NAMALWA (cell line): ENCODE results near the gene STAG1.
A peak's percentile ranks its signal among the peaks of the same experiment; 100 is the strongest.
"Not testable (repeated sequence)": the region's sequence is repeated elsewhere in the genome, so short reads cannot be mapped to it uniquely, and the experiment has no call there.

Source experiments
- DNase-seq: peaks from one replicate; pipeline ENCODE4 v3.0.0-alpha.2; 2015; ENCODE audit warnings: low spot score

STAG1 gene

DNA sequence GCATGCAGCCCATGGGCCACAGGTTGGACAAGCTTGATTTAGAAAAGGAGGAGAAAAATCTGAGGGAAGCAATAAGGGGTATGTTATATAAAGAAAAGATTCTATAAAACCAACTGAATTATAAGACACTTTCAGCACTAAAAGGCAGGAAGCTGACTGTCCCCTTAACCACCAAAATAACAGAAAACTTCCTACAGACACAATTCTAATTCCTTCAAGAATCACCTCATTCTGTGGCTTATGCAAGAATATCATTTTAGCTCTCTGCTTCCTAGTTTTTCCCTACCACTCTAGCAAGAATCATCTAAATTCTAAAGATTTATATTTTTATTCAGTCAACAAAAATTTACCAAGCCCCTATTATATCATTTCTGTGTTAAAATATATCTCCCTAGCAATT, 6.3 kb downstream of the STAG1 start:
- DNase-seq, result no peak

DNA sequence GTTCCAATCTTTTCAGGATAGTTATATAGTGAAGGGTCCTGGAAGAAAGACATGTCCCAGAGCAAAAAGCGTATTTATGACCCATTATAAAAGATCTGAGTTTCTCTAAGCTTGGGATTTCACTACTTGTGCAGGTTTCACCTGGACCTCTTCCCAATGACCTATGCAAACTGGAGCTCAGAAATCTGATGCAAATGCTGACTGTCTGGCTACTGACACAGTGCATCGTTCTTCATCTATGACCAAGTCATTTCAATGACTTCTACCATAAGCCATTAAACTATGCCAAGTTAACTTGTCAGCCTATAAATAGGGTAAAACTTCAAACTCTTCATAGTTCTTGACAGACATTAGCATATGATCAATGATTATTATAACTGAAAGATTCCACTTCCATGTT, 11.1 kb downstream of the STAG1 start:
- DNase-seq, result no peak

DNA sequence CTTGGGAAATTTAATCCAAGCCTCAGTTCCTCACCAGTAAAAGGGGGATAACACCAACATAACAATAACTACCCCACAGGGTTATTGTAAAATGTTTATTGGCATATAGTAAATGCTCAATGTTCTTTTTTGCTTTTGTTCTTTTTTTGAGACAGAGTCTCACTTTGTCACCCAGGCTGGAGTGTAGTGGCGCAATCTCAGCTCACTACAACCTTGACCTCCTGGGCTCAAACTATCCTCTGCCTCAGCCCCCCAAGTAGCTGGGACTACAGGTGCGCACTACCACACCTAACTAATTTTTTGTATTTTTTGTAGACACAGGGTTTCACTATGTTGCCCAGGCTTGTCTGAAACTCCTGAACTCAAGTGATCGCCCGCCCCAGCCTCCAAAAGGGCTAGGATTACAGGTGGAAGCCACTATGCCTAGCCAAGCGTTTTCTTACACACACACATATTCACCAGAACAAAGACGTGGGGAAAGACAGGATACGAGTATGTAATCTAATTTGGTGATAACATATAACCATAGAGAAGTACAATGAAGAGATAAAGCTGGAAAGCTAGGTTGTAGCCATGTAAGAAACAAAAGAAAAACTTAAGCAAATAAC, 11.7 kb downstream of the STAG1 start:
- no peak for DNase-seq

DNA sequence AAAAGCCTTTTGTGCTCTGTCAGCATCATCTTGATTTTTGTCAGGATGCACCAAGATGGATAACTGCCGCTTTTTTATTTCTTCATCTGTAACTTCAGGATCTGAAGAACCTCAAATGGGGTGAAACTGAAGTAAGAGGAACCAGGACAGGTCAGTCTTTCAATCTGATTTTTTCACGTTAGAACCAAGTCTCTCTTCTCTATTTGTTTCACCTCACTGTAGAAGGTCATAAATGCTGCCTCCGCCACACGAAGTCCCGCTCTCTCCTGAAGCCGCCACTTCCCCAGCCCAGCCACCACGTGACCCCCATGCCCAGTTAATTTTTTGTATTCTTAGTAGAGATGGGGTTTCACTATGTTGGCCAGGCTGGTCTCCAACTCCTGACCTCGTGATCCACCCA, 15.2 kb downstream of the STAG1 start:
- not testable (repeated sequence) for DNase-seq

DNA sequence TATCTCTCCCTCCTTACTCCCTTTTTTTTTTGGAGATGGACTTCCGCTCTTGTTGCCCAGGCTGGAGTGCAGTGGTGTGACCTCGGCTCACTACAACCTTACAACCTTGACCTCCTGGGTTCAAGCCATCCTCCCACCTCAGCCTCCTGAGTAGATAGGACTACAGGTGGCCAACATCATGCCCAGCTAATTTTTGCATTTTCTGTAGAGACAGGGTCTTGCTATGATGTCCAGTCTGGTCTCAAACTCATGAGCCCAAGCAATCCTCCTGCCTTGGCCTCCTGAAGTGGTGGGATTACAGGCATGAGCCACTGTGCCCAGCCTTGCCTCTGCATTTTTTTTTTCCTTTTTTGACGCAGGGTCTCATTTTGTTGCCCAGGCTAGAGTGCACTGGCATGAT, 17.1 kb downstream of the STAG1 start:
- DNase-seq, result no peak

DNA sequence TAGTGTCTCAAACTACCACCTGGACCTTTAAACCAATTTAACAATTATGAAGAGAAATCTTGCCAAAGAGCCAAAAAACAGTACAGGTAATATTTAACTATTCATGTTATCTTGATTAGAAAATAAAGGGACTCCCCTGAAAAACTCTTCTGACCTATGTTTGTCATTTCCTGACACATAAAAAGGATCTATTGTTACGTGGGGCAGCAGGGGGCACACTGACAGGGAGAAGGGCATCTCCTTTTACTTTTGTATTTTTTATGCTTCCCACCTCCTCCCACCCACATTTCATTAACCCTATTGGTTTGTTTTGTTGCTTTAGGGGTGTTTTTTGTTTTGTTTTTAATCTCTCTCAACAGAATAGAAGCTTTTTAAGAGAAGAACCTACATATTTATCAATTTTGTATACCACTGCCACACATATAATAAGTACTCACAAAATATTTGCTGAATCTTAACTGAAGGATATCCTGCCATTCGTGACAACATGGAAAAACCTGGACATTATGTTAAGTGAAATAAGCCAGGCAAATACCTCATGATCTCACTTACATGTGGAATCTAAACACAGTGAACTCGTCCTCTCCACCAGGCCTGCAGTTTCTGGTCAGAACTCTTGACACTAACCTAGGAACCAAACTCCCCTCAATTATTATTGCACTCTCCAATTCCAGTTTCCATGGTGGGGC, 17.7 kb downstream of the STAG1 start:
- DNase-seq, result peak; percentile 32

DNA sequence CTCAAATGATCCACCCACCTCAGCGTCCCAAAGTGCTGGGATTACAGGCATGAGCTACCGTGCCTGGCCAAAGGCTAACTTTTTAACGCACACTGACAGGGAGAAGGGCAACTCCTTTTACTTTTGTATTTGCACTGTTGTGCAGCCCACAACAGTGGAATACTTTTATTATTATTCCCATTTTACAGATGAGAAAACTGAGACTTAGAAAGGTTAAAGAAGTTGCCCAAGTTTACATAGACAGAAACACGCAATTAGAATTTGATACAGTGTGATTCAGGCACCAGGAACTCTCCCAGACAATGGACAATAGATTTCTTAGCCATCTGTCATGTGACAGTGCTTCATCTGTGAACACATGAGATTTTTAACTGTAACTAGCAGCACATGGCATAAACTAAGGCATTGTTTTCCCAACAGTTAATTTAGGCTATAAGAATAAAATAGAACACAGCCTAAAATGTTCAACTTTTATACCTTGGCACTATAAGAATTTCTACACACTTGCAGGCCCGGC, 18.8 kb downstream of the STAG1 start:
- DNase-seq, result no peak

DNA sequence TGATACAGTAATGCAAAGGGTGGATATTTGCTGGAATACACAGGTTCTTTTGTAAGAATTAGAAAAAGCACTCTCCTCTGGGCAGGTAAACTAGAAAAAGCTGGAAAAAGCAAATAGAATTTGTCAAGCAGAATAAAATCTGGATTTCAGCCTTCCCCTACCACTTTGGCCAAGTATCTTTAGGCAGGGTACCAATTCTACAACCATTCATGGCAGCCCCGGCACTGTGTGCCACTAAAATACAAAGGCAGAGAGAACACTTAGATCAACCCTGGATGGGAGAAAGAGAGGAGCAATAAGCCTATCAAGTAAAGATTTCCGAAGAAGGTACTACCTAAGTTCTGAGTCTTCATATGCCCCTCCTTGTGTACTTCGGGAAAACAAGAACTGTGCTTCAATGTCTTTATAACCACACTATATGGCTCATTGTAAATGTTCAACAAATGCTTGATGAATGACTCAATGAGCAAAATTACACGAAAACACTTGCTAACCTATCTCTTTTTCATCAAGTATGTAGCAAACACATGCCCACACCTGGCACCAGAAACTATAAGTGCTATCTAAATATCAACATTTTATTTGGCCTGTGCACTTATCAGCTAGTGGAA, 20.8 kb downstream of the STAG1 start:
- no peak for DNase-seq

DNA sequence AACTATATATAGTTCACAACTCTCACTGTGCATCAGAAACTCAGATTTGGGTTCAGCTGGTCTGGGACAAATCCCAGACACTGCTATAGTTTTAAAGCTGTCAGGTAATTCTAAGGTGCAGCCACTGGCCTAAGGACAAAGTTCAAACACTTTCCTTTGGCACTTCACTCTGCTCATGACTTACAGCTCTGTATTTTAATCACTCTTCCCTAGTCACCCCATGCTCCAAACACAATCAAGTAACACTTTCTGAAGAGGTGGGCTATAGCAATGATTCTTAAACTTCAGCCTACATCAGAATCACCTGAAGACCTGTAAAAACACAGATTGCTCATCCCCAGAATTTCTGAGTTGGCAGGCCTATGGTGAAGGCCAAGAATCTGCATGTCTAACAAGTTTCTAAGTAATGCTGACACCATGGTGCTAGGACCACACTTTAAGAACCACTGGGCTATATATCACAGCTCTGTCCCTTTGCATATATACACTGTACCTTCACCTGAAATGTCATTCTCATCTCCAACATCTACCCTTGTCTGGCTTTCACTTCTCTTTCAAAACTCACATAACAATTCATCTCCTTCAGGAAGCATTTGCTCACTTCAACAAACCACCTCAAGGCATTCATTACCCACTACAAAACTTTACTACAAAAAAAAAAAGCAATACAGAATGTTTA, 21.4 kb downstream of the STAG1 start:
- no peak for DNase-seq

DNA sequence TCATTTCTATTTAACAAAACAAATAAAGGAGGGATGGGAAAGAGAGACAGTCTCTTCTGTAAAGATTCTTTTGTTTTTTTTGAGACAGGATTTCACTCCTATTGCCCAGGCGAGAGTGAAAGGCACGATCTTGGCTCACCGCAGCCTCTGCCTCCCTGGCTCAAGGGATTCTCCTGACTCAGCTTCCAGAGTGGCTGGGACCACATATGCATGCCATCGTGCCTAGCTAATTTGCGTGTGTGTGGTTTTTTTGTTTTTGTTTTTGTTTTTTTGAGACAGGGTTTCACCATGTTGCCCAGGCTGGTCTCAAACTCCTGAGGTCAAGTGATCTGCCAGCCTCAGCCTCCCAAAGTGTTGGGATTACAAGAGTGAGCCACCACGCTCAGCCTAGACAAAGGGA, 23.3 kb downstream of the STAG1 start:
- no peak for DNase-seq

DNA sequence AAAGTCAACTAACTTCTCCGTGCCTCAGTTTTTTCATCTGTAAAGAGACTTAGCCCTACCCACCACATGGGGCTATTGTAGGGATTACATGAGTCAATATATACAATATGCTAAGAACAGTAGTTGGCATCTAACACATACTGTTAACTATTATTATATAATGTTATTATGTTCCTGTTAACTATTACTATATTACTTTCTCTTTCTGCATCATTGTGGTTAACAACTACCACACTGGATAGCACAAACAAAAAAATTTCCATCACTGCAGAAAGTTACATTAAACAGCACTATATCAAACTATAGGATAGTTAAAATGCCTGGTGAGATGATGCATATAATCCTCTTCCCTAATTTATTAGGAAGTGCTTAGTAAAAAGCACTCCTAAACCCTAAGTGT, 23.7 kb downstream of the STAG1 start:
- DNase-seq, result no peak

DNA sequence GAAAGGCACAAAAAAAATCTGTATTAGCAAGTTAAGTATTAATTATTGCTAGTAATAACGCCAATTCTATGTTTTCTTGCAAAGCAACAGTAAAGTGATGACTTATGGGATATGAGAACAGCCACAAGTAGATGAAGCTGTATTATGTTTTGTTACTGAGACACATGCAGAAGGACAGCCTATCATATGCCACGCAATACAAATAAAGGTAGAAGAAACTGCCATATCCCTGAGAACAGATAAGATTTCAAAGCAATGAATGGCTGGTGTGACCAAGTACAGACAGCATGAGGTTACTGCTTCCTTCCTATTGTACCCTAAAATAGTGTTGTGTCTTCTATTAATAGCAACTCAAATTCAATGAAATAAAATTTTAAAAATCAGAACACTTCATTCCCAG, 26.7 kb downstream of the STAG1 start:
- DNase-seq, result no peak

DNA sequence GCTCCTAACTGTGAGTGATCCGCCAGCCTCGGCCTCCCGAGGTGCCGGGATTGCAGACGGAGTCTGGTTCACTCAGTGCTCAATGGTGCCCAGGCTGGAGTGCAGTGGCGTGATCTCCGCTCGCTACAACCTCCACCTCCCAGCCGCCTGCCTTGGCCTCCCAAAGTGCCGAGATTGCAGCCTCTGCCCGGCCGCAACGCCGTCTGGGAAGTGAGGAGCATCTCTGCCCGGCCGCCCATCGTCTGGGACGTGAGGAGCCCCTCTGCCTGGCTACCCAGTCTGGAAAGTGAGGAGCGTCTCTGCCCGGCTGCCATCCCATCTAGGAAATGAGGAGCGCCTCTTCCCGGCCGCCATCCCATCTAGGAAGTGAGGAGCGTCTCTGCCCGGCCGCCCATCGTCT, 29.3 kb downstream of the STAG1 start:
- not testable (repeated sequence) for DNase-seq

DNA sequence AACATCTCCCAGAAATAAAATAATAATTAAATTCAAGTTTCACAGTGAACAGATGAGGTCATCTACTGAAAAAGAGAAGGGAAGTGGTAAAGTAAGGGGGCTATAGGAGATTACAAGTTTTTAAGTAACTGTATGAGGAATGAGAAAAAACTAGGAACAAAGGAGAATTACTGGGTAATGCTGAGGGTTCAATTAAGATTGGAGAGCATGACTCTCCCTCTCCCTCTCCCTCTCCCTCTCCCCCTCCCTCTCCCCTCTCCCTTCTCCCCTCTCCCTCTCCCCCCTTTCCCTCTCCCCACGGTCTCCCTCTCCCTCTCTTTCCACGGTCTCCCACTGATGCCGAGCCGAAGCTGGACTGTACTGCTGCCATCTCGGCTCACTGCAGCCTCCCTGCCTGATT, 29.8 kb downstream of the STAG1 start:
- not testable (repeated sequence) for DNase-seq

DNA sequence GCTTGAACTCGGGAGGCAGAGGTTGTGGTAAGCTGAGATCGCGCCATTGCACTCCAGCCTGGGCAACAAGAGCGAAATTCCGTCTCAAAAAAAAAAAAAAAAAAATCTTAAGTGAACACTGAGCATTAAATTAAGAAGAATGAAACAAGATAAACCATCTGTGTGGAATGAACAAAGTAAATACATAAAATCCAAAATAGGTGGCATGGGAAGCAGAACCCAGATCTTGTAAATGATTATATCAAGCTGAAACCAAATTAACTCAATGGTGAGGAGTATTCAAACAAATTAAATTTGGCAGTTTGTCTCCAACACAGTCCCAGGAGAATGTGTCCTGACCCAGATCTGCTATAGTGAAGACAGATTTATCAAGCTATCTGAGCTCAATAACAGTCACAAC, 32.1 kb downstream of the STAG1 start:
- DNase-seq, result no peak

DNA sequence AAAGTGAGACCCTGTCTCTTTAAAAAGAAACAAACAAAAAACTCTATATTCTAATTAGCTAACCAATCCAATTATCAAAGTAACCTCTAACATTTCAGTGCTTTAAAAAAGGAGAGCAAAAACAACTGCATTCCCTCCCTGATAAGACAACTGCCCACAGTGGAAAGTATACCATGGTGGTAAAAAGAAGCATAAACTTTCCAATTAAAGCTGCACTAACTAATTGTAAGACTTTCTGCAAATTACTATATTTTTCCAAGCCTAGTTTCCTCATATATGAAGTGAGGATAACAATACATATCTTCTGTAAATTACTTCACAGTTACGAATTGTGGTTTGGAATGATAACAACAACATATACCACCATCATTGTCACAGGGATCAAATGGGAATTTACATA, 35.5 kb downstream of the STAG1 start:
- no peak for DNase-seq

DNA sequence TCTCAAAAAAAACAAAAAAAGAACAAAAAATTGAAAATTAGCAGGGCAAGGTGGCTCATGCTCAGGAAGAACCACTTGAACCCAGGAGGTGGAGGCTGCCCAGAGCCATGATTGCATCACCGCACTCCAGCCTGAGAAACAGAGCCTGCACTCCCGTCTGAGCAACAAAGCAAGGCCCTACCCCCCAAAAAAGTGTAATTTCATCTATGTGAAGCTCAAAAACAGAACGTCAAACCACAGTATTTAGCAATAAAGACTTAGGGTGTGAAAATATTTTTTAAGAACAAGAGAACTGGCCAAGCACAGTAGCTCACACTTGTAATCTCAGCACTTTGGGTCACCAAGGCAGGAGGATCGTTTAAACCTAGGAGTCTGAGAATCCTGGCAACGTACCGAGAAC, 38.2 kb downstream of the STAG1 start:
- DNase-seq, result no peak

DNA sequence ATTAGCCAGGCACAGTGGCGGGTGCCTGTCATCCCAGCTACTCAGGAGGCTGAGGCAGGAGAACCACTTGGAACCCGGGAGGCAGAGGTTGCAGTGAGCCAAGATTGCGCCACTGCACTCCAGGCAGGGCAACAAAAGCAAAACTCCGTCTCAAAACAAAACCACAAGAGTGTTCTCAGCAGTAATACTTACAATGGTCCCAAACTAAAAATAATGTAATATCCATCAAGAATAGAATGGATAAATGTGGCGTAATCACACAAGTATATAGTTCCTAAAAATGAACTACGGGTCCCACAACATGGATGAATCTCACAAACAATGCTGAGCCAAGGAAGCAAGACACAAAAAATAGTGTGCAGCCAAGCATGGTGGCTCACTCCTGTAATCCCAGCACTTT, 39.2 kb downstream of the STAG1 start:
- no peak for DNase-seq

DNA sequence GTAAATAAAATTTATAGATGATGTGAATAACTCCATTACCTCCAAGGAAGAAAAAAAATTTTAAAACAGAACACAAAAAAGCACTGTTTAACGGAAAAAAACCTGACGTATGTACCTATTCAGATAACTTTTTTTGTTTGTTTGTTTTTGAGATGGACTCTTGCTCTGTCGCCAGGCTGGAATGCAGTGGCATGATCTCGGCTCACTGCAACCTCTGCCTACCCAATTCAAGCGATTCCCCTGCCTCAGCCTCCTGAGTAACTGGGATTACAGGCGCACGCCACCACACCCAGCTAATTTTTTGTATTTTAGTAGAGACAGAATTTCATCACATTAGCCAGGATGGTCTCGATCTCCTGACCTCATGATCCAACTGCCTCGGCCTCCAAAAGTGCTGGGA, 40.3 kb downstream of the STAG1 start:
- DNase-seq, result not testable (repeated sequence)

DNA sequence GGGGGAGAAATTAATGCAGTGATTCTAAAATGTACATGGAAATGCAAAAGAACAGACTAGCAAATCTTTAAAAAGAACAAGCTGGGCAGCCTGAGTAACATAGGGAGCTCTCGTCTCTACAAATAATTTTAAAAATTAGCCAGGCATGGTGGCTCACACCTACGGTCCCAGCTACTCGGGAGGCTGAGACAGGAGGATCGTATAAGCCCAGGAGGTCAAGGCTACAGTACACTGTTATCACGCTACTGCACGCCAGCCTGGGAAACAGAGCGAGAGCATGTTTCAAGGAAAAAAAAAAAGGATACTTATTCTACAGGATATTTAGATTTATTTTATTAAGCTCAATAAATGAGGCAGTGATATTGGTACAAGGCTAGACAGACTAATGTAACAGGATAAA, 40.9 kb downstream of the STAG1 start:
- no peak for DNase-seq

DNA sequence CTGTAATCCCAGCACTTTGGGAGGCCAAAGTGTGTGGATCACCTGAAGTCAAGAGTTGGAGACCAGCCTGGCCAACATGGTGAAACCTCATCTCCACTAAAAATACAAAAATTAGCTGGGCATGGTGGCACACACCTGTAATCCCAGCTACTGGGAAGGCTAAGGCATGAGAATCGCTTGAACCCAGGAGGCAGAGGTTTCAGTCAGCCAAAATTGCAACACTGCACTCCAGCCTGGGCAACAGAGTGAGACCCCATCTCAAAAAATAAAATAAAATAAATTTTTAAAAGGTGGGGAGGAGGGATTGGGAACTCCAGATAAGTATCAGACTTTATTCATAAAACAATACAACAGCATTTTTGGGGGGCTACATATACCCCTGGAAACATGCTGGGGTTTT, 42.4 kb downstream of the STAG1 start:
- DNase-seq, result not testable (repeated sequence)

DNA sequence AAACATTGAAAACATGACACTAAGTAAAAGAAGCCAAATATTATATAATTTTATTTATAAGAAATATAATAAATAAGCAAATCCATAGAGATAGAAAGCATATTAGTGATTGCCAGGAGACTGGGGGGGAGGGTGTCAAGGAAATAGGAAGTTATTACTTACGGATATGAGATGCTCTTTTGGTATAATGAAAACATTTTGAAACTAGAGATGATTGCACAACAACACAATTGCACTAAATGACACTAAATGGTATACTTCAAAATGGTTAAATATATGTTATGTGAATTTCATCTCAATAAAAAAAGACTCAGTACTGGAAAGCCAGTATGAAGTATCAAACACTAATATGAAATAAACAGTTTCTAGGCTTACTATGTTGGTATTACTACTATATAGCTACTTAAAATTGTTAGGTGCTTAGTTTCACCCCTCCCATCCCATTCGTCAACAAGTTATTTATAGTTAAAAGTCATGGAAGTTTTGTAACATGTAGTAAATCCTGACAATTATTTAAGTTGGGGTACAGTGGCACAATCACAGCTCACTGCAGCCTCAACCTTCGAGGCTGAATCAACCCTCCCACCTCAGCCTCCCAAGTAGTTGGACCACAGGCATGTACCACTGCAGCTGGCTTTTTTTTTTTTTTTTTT, 43.7 kb downstream of the STAG1 start:
- DNase-seq, result no peak
